Measurements from ENCODE around the gene TIMP2.
"Not testable (repeated sequence)": the region's sequence is repeated elsewhere in the genome, so short reads cannot be mapped to it uniquely, and the experiment has no call there.

TIMP2 gene, protein sequence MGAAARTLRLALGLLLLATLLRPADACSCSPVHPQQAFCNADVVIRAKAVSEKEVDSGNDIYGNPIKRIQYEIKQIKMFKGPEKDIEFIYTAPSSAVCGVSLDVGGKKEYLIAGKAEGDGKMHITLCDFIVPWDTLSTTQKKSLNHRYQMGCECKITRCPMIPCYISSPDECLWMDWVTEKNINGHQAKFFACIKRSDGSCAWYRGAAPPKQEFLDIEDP

DNA sequence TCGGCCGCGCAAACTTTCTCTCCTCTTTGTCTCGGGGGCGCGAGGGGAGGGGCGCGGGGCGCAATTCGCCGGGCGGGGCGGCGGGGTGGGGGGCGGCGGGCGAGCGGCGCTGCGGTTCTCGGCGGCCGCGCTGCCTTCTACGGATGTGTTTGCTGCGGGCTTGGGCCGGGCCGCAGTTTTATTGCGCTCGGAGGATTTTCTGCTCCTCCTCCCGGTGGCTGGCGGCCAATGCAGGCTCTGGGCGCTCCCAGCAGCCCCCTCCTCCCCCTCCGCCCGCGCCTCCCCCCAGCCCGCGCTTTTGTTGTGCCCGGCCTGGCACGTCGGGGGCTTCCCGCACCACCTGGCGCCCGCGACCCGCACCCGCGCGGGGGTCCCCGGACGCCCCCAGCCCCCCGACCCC lies at the start of gene TIMP2:
TSS of gene TIMP2 (minus strand) at position 154 of the 400 bp plus-strand sequence. CDS start 299 bp downstream, outside the sequence.
- no peak for FAIRE-seq

DNA sequence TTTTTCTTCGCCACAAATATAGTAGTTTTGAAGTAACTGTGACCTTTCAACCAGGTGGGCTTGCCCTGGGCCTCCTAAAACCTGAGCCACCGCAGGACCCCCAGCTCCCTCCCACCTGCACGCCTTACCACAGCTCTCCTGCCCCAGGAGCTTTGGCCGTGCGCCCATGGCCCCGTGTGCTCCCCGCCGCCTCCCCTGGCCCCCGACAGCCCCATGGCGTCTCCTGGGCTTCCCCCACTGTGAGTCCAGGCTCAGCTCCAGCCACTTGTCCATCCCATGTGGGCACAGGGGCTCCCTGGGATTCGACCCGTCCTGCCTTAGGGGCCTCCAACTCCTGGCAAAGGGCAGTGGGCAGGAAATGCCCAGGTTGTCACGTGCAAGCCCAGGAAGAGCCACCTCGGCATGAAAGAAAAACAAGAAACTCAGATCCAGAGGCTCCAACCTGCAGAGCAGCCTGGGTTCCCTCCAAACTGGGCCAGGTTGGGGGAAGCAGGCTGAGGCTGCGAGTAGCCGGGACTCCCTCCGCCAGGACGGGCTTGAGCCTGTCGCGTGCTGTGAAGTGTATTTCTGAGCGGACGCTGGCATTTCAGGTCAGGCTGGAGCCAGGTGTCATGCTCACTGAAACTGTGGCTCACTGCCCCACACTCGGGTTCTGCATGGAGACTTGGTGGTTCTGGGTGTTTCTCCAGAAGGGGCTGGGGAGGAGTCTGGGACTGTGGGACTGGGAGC lies 48.8 kb upstream of the TIMP2 start:
- FAIRE-seq = no peak

DNA sequence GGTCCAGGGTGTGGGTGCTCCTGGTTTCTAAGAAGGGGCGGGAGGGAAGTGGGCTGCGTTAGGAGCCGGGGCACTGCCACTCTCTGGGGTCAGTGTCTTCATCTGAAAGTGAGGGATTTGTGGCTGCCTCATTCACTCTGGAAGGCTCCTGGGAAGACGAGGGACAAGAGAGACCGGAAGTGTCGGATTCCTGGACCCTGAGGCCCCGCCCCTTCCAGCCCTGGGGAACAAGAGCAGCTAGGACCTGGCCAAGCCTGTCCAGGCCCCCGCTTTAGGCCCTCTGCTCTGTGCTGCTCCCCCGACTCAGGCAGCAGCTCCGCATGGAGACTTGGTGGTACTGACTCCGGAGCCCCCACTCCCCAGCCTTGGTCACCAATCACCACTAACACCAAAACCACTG lies 48.0 kb upstream of the TIMP2 start:
- FAIRE-seq = no peak

DNA sequence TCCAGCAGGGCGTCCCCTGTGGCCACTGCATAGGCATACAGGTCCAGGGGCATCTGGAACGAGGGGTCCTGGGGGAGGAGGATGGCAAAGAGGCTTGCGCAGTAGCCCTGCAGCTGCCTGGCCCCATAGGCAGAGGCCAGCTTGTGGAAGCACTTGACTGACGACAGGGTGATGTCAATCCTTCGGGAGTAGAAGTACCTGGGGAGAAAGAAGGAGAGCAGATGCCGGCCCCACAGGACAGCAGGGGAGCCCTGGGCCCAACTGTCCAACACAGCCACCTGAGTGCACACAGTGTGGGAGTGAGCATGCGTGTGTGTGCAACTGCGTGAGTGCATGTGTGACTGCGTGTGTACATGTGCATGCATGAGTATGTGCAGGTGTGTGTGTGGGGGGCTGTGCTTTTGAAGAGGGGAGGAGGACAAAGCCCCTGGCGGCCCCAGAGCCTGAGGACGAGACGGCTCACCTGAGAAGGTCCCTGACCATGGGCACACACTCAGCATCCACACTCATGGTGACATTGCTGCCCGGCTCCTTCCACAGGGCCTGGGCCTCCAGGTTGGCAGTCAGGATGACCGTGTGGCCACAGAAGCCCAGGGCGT lies 47.4 kb upstream of the TIMP2 start:
- FAIRE-seq = no peak

DNA sequence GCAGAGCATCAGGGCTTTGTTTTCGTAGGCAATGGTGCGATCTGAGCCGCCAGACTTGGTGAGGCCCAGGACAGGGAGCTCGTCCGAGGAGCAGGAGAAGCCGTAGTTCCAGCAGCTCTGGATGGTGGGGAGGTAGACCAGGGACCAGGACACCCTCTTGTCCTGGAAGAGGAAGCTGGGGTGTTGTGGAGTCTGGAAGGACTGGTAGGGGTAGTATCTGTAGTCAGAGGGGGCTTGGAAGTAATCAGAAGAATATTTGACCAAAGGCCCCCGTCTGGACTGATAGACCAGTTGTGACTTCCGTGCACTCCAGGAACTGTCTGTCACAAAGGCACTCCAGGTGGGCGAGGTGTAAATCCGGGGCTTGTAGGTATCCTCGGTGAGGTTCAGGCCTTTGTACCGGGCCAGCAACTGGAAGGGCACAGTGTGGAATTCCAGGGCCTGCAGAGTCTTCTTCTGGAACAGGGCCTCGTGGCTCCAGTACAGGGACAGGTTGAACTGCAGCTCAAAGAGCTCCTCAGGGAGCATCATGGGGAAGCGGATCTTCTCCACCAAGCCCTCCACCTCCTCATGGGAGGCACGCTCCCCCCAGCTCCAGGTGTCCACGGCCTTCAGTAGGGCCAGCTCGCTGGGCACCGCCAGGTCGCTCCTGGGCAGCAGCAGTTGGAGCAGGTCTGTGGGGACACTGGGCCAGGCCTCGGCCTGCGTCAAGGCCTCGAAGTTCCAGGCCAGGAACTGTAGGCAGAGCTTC lies 46.7 kb upstream of the TIMP2 start:
- no peak for FAIRE-seq

DNA sequence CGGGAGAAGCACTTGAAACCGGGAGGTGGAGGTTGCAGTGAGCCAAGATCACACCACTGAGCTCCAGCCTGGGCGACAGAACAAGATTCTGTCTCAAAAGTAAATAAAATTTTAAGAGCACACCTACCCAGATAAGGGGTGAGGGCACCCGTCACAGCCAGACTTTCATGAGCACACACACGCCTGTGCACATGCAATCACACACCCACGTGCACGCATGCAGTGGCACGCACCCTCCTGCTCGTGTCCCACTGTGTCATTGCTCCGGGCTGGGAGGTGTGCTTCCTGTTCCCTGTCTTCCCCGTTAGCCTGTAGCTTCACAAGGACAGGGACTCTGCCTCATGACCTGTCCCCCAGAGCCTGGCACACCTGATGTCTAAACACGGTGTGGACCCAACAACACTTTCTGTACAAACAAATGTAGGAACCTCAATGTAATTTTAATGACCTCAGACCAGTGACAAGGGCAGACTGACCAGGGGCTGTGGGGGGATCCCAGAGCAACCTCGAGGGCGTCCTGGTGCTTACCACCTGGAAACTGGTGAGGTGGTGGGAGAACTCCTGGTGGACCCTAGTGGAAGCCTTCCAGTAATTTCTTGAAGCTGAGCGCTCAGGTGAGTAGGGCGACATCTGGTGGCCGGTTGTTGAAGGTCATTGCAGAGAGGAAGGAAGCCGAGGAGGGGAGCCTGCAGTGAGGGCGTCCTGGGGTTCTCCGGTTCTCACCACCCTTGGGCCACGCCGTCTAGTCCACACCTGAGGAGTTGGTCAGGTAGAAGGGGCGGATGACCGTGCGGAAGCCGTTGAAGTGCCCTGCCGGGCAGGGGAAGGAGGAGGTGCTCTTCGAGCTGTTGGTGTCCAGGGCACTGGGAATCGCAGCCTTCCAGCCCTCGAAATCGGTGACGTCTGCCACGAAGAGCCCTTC lies 45.9 kb upstream of the TIMP2 start:
- FAIRE-seq = no peak

DNA sequence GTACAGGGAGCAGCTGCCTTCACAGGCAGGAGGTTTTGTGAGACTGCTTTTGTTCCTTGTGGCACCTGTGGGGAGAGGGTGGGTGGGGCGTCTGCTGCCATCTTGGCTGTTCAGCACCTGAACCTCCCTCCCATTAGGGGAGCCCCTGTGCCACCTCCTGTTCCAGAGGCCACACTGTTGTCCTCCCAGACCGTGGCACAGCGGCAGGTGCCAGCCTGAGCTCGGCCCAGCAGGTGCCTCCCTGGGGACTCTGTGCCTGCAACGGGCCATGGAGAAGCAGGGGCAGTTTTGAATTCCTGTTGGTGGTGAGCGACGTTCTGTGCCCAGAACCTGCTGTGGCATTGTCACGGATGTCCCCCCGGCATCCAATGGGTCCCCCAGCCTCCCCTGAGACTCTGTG lies 44.7 kb upstream of the TIMP2 start:
- FAIRE-seq = no peak

DNA sequence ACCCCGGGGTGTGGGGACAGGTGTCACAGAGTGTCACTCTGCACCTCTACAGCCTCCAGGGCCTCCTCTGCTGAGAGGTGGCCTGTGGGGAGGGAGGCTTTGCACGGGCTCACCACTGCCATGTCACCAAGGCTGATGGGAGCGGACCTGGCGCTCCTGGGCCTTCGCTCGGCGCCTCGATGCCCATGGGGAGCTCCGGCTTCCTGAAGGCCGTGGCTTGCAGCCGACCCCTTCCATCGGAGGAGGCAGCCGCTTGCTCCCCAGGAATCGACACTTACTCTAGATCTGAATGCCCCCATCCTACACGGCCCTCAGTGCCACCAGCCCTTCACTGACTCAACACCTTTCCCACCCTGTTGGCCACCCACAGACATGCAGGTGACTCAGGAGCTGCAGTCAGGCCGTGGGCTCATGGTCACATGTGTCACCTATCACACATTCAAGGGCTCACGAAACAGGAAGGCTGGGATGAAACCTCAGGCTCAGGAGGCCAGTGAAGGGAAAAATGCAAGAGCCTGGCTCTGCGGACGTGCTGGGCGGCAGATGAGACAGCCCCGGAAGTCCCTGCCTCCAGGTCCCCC lies 42.7 kb upstream of the TIMP2 start:
- FAIRE-seq = no peak

DNA sequence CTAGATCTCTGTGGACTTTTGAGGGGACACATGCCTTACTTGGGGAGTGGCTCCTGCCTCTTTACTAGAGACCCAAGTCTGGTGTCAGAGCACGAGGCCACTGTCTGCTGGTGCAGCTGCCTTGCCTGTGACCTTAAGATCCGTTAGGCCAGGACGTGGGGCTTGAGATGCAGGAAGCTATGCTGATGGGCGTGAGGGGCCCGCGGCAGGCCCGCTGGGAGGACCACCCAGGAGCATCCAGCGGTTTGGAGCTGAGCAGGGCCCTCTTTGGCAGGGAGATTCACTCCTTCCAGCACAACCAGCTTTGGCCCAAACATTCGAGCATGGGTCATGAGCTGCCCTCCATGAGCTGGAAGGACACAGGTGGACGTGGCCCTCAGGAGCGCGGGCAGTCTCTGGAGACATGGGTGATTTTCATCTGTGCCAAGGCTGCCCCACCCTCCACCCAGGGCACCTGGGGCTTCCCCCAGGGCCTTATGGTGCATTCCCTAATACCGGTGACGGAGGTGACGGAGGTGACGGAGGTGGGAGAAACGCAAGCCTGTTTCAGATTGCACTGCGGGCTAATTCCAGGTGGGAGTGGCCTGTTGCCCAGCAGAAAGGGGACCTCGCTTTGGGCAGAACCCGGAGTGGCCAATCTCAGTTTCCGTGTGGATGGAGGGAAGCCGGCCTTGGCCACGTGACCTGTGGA lies 41.9 kb upstream of the TIMP2 start:
- FAIRE-seq = no peak

DNA sequence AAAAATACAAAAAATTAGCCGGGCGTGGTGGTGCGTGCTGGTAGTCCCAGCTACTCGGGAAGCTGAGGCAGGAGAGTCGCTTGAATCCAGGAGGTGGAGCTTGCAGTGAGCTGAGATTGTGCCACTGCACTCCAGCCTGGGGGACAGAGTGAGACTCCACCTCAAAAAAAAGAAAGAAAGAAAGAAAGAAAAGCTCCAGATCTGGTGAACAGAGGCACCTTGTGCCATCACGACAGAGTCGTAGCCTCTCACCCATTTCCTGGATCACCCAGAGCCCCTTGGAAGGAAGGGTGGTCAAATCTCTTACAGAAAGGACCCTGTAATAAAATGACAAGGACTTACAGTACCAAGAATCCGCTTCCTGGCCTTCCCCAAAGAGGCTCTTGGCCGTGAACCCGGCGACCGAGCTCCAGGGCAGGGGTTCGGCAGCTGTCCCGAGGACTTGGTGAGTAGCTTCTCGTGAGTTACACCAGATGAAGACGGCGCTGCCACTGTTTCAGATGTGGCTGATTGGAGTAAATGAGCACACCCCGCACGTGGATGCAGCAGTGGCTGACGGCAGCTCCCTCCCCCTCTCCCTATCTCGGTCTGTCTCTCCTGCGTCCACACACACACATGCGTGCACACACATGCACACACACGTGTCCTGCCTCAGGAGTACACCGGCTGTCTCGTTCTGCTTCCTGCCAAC lies 41.1 kb upstream of the TIMP2 start:
- no peak for FAIRE-seq

DNA sequence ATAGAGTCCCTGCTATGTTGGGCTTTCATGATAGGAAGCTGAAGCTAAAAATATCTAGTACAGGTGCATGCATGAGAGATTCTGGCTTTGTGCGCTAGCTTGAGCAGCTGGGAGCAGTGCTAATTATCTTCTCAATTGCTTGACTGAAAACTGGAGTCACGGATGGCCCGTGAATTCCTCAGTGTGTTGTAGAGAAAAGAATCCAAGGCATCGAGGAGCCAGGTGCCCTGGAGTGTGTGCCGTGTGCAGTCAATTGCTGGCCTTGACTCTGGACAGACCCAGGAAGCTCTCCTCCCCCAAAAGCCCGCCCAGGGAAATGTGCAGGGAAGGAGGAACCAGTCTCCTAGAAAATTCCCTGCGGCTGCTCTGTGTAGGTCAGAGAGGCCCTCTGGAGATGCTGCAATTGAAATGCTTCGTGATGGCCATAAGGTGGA lies 40.3 kb upstream of the TIMP2 start:
- FAIRE-seq = no peak

DNA sequence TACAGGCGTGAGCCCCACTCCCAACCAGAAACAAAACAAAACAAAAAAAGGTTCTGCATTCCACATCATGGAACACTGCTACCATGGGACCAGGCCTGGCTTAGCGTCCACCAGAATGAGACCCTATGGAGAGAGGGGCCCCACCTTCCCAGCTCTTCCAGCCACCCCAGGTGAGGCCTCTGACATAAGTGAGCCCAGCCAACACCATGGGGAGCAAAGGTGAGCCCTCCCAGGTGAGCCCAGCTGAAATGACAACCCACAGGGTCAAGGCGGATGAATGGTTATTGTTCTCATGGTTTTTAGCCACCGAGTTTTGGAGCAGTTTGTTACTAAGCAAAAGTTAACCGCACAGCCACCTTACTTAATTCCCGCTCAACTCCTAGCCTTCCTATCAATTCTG lies 38.2 kb upstream of the TIMP2 start:
- no peak for FAIRE-seq

DNA sequence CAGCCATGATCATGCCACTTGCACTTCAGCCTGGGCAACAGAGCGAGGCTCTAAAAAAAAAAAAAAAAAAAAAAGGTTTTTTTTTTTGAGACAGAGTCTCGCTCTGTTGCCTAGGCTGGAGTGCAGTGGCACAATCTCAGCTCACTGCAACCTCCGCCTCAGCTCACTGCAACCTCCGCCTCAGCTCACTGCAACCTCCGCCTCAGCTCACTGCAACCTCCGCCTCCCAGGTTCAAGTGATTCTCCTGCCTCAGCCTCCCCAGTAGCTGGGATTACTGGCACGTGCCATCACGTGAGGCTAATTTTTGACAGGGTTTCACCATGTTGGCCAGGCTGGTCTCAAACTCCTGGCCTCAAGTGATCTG lies 37.8 kb upstream of the TIMP2 start:
- not testable (repeated sequence) for FAIRE-seq

DNA sequence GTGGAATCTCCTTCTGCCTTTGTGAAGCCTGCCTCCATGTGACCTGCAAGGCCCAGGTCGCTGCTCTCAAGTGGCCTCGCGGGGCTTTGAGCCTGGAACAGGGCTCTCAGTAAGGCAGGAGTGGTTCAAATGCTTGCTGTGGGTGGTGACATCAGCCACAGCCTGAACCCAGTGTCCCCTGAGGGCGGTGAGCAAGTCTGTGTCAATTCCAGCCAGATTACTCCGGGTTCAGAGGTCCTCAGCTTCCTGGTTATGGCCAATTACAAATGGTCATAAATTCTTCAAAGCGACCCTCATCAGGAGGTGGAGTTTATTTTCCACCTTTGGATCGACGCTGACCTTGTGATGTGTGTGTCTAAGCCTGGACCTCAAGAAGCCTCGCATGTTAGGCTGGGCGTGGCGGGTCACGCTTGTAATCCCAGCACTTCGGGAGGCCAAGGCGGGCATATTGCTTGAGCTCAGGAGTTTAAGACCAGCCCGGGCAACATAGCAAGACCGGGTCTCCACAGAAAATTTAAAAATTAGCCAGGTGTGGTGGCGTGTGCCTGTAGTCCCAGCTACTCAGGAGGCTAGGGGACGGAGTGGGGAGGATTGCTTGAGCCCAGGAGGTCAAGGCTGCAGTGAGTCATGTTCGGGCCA lies 37.3 kb upstream of the TIMP2 start:
- FAIRE-seq = no peak

DNA sequence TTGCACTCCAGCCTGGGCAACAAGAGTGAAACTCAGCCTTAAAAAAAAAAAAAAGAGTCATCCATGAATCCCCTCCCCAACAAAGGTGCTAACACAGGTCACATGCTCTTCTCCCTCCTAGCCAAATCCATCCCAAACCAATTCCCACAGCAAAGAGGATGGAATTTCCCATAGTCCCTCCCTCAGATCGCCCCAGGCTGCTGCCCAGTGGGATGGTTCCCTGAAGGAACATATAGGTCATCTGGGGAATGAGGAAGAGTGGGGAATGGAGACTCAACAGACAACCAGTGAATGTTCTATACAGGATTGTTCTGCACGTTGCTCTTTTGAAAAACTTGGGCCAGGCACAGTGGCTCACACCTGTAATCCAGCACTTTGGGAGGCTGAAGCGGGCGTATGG lies 36.4 kb upstream of the TIMP2 start:
- no peak for FAIRE-seq

DNA sequence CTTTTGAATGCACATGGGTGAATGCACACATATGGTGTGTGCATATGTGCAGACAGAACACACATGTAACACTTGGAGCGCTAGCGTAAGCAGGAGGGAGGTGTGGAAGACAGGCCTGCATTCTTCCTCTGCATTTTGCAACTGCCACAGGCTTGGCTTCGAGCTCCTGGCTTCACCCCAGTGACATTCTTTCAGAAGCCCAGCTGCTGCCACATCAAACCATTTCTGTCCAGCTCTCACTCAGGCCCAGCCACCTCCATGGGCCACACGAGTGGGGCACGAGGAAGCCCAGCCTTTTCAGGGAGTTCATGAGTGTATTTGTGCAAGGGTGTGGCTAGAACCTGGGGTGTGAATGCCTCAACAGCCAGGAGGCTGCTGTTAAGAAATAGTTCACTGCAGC lies 35.7 kb upstream of the TIMP2 start:
- no peak for FAIRE-seq

DNA sequence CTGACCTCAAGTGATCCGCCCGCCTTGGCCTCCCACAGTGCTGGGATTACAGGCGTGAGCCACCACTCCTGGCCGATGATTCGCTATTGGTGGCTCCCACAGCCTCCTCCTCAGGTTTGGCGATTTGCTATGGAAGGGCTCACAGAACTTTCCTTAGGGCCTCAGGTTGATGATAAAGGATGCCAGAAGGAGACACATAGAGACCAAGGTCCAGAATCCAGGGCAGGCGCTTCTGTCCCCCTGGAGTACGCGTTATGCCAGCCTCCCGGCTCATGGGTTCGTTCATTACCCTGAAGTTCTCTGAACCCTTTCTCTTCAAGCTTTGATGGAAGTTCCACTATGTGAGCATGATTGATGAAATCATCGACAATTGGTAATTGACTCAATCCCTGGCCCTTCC lies 34.6 kb upstream of the TIMP2 start:
- FAIRE-seq = no peak

DNA sequence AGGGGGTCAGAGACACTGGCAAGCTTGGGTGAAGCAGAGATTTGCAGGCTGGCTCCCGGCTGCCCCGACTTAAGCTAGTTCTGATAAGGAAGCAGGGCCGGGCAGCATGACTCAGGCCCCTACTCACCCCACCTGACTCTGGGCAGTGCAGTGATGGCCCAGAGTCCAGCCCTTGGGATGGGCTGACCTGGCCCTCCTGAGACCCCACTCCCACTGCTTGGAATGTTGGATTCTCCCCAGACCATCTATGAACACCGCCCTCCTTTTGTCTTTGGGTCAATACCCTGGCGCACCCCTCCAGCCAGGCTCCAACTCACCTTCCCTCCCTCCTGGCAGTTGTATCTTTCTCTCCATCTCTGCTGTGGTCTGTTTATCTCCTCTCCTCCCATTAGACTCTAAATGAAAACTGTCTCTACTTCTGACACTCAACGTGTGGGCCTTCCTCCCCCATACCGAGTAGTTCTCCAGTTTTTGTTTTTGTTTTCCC lies 33.5 kb upstream of the TIMP2 start:
- FAIRE-seq = no peak

DNA sequence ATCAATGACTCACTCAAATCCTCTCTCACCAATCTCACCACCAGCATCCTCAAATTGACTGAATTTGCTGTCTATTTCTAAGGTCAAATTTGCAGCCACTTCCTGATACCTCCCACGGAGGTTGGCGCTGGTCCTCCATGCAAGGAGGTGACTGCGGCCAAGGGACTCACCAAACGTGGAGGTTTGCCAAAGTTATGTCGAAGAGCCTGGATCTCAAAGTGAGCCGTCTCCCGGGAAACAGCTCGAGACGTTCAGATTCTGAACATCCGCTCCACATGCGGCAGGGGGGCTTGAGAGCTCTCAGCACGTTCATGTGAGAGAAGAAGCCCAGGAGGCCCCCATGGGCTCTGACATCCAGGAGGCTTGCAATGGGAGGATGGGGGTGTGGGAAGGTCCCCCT lies 31.9 kb upstream of the TIMP2 start:
- no peak for FAIRE-seq

DNA sequence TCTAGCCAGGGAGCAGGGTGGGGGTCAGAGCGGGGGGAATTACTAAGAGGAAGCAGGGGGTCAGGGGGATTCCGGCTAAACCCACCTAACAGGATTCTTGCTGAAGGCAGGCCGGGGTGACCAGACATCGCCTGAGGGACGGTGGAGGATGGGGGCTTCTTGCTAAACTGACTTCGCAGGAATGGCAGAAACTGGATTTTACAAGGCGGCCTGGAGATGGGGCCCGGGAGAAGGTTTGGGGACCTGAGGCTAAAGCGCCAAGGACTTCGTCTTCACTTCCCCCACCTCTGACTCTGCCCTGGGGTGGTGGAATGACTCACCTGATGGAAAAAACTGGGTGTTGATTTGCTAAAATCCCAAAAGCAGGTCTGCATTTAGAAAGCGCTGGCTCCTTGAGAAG lies 31.1 kb upstream of the TIMP2 start:
- FAIRE-seq = no peak

Measured in colon (tissue), 2 donors.